ENCODE measurements around the gene DAZAP2. TPM values are rescaled to one million over a fixed set of nuclear protein-coding genes. Genes with fewer than 3 reads are reported as not detected.
"Not testable (repeated sequence)": the region's sequence is repeated elsewhere in the genome, so short reads cannot be mapped to it uniquely, and the experiment has no call there.

Gene DAZAP2
- total RNA-seq, 1 donor from 2014 or later = 215 TPM

GRCh38 chr12:51217133-51217967, 21.3 kb upstream of the DAZAP2 start:
- intact Hi-C loops (cut with micrococcal nuclease) = loop anchor here (5.0 kb wide), 4 partner anchors 50 to 455 kb away; partner anchors contain the start of genes ATF1, BIN2 and LETMD1

- intact Hi-C loops (cut with micrococcal nuclease) = loop anchor here (1.0 to 5.0 kb wide), 6 partner anchors 20 to 456 kb away; partner anchors contain the start of genes ATF1, BIN2, DAZAP2 and LETMD1
These were observed 20.5 kb upstream of the DAZAP2 start, which contains the start of gene POU6F1 for GRCh38 chr12:51217968-51218606. Gene POU6F1 (minus strand): TSS chr12:51218062. CDS start chr12:51206836, 11,226 bp downstream.

GRCh38 chr12:51218607-51219161, 19.9 kb upstream of the DAZAP2 start:
- intact Hi-C loops (cut with micrococcal nuclease) = loop anchor here (1.0 to 5.0 kb wide), 6 partner anchors 20 to 456 kb away; partner anchors contain the start of genes ATF1, BIN2, DAZAP2 and LETMD1

GRCh38 chr12:51219322-51219721, 19.3 kb upstream of the DAZAP2 start:
- intact Hi-C loops (cut with micrococcal nuclease) = loop anchor here (2.0 to 5.0 kb wide), 5 partner anchors 47 to 457 kb away; partner anchors contain the start of genes ATF1, BIN2, LETMD1 and TFCP2

GRCh38 chr12:51219857-51220256, 18.8 kb upstream of the DAZAP2 start:
- intact Hi-C loops (cut with micrococcal nuclease) = loop anchor here (2.0 to 5.0 kb wide), 5 partner anchors 47 to 458 kb away; partner anchors contain the start of genes ATF1, BIN2, LETMD1 and TFCP2

GRCh38 chr12:51222461-51222860, 16.2 kb upstream of the DAZAP2 start:
- intact Hi-C loops (cut with micrococcal nuclease) = no loop called here

- intact Hi-C loops (cut with micrococcal nuclease) = no loop called here
These were observed 14.0 kb upstream of the DAZAP2 start for GRCh38 chr12:51224625-51225024.

- intact Hi-C loops (cut with micrococcal nuclease) = no loop called here
These were observed 13.4 kb upstream of the DAZAP2 start for GRCh38 chr12:51225234-51225633.

GRCh38 chr12:51225771-51226170, 12.9 kb upstream of the DAZAP2 start:
- intact Hi-C loops (cut with micrococcal nuclease) = no loop called here

GRCh38 chr12:51227112-51227511, 11.5 kb upstream of the DAZAP2 start:
- intact Hi-C loops (cut with micrococcal nuclease) = not testable (repeated sequence)

- intact Hi-C loops (cut with micrococcal nuclease) = no loop called here
These were observed 10.7 kb upstream of the DAZAP2 start for GRCh38 chr12:51227962-51228361.

- intact Hi-C loops (cut with micrococcal nuclease) = no loop called here
These were observed 9.4 kb upstream of the DAZAP2 start for GRCh38 chr12:51229116-51229809.

- intact Hi-C loops (cut with micrococcal nuclease) = no loop called here
These were observed 6.0 kb upstream of the DAZAP2 start for GRCh38 chr12:51232642-51233041.

- intact Hi-C loops (cut with micrococcal nuclease) = no loop called here
These were observed 4.1 kb upstream of the DAZAP2 start for GRCh38 chr12:51234530-51234929.

- intact Hi-C loops (cut with micrococcal nuclease) = loop anchor here (1.0 to 5.0 kb wide), 5 partner anchors 20 to 1126 kb away; partner anchors contain the start of genes COX14, CSRNP2, LETMD1 and POU6F1
These were observed 553 bp upstream of the DAZAP2 start for GRCh38 chr12:51238037-51238509.

- intact Hi-C loops (cut with micrococcal nuclease) = no loop called here
These were observed 2.3 kb downstream of the DAZAP2 start for GRCh38 chr12:51240971-51241370.

- intact Hi-C loops (cut with micrococcal nuclease) = no loop called here
These were observed 3.5 kb downstream of the DAZAP2 start for GRCh38 chr12:51242120-51242519.

- intact Hi-C loops (cut with micrococcal nuclease) = no loop called here
These were observed 4.2 kb downstream of the DAZAP2 start for GRCh38 chr12:51242876-51243275.

- intact Hi-C loops (cut with micrococcal nuclease) = no loop called here
These were observed 5.6 kb downstream of the DAZAP2 start for GRCh38 chr12:51244269-51244668.

GRCh38 chr12:51245476-51246253, 7.0 kb downstream of the DAZAP2 start:
- intact Hi-C loops (cut with micrococcal nuclease) = no loop called here

Measured in T-helper 2 cell treated with Interferon-gamma antibody and Interleukin-4, amounts not matched to agents 100 ng/mL and 5 ng/mL, for 36 hours (primary cell).